Effector CD4-positive, alpha-beta T cell (primary cell): Measurements from ENCODE around the gene SFXN5.

Source experiments
- DNase-seq: peaks from one replicate; pipeline ENCODE4 v3.0.0-alpha.2; 2020

SFXN5 gene

GRCh38 chr2:72892506-72893173 lies 178.9 kb downstream of the SFXN5 start:
- DNase-seq, result peak; percentile 40
